IMR-90 (cell line): ENCODE results near the gene CYP3A4. TPM values are rescaled to one million over a fixed set of nuclear protein-coding genes. Genes with fewer than 3 reads are reported as not detected.
"Not testable (repeated sequence)": the region's sequence is repeated elsewhere in the genome, so short reads cannot be mapped to it uniquely, and the experiment has no call there.

ENCODE experiments used
- ATAC-seq: fragments of 200-7000 bp; cut with Tn5 transposase; 2 replicates; pipeline ENCODE4 v1.9.1; 2020; ENCODE audit warnings: low read depth, mild to moderate bottlenecking, moderate library complexity
- BruUV-seq: library from RNA; stranded (reverse); fragments of 400-500 nt; replicated peaks from 2 replicates; lab custom pipeline; 2021; lab: Mats Ljungman, UMichigan
- CTCF ChIA-PET: fragments of 300-600 bp; formaldehyde crosslinking; extraction: SDS; loops from one replicate; lab custom pipeline; 2021; ENCODE audit warnings: antibody characterized with exemption; lab: Yijun Ruan, JAX
- POLR2A ChIA-PET: fragments of 300-600 bp; sonication (Branson Sonifier 250); formaldehyde crosslinking; loops from one replicate; lab custom pipeline; 2022; ENCODE audit warnings: antibody characterized with exemption; ENCODE audit not compliant: unreplicated experiment; lab: Charles Lee
- DNase-seq: peaks from one replicate; pipeline ENCODE4 v3.0.0; 2013
- H2AFZ ChIP-seq: replicated peaks from 2 replicates; pipeline ENCODE3; 2013; ENCODE audit warnings: low read length, mild to moderate bottlenecking; ENCODE audit not compliant: poor library complexity
- H2AK5ac ChIP-seq: 2 replicates; pipeline ENCODE4 v1.6.1; 2013; ENCODE audit warnings: low read depth, low read length, inconsistent platforms
- H2AK9ac ChIP-seq: replicated peaks from 2 replicates; pipeline ENCODE3; 2013; ENCODE audit warnings: mild to moderate bottlenecking, low read depth, low read length, moderate library complexity; ENCODE audit not compliant: poor library complexity
- H2BK120ac ChIP-seq: 2 replicates; pipeline ENCODE4 v1.6.1; 2013; ENCODE audit warnings: low read depth, low read length, inconsistent platforms
- H2BK15ac ChIP-seq: 3 replicates; pipeline ENCODE4 v1.6.1; 2013; ENCODE audit warnings: low read depth, low read length, inconsistent platforms
- H2BK20ac ChIP-seq: 2 replicates; pipeline ENCODE4 v1.6.1; 2013; ENCODE audit warnings: low read depth, mild to moderate bottlenecking, inconsistent platforms, low read length, moderate library complexity
- H2BK5ac ChIP-seq: 2 replicates; pipeline ENCODE4 v1.6.1; 2013; ENCODE audit warnings: mild to moderate bottlenecking, low read depth, low read length, inconsistent platforms; ENCODE audit not compliant: poor library complexity, severe bottlenecking
- H3K14ac ChIP-seq: replicated peaks from 2 replicates; pipeline ENCODE4 v1.6.1; 2013; ENCODE audit warnings: low read depth, low read length, inconsistent platforms
- H3K18ac ChIP-seq: 2 replicates; pipeline ENCODE4 v1.6.1; 2013; ENCODE audit warnings: low read depth, low read length, control low read depth
- H3K23ac ChIP-seq: 2 replicates; pipeline ENCODE4 v1.6.1; 2013; ENCODE audit warnings: low read depth, low read length, inconsistent platforms
- H3K27ac ChIP-seq: 2 replicates; pipeline ENCODE4 v1.5.1; 2013; ENCODE audit warnings: mild to moderate bottlenecking, control low read depth, low read length; ENCODE audit not compliant: insufficient read depth
- H3K27me3 ChIP-seq: 2 replicates; pipeline ENCODE4 v1.6.1; 2013; ENCODE audit warnings: low read length; ENCODE audit not compliant: control insufficient read depth, insufficient read depth
- H3K36me3 ChIP-seq: 2 replicates; pipeline ENCODE4 v1.6.1; 2013; ENCODE audit warnings: low read length, mixed read lengths; ENCODE audit not compliant: control insufficient read depth, insufficient read depth
- H3K4ac ChIP-seq: 2 replicates; pipeline ENCODE4 v1.6.1; 2013; ENCODE audit warnings: low read depth, low read length, inconsistent platforms
- H3K4me1 ChIP-seq: 2 replicates; pipeline ENCODE4 v1.6.1; 2013; ENCODE audit warnings: low read length, mixed read lengths; ENCODE audit not compliant: control insufficient read depth, insufficient read depth
- H3K4me2 ChIP-seq: 2 replicates; pipeline ENCODE4 v1.6.1; 2013; ENCODE audit warnings: low read depth, mild to moderate bottlenecking, control low read depth, low read length, moderate library complexity
- H3K4me3 ChIP-seq: 2 replicates; pipeline ENCODE4 v1.5.1; 2013; ENCODE audit warnings: low read depth, mild to moderate bottlenecking, control low read depth, low read length, moderate library complexity; ENCODE audit not compliant: insufficient read depth
- H3K56ac ChIP-seq: 2 replicates; pipeline ENCODE4 v1.6.1; 2013; ENCODE audit warnings: low read length, inconsistent platforms; ENCODE audit not compliant: insufficient read depth; ENCODE audit errors: extremely low read depth
- H3K79me1 ChIP-seq, 2 experiments: 2 replicates each; pipeline ENCODE4 v1.6.1; 2013; ENCODE audit warnings: low read length in 2 of 2, inconsistent platforms in 1 of 2, low read depth in 1 of 2
- H3K9ac ChIP-seq: 2 replicates; pipeline ENCODE4 v1.6.1; 2013; ENCODE audit warnings: low read depth, low read length, control low read depth
- H3K9me1 ChIP-seq: 2 replicates; pipeline ENCODE4 v1.6.1; 2013; ENCODE audit warnings: low read length, inconsistent platforms; ENCODE audit not compliant: insufficient read depth
- H3K9me3 ChIP-seq: 2 replicates; pipeline ENCODE4 v1.6.1; 2013; ENCODE audit warnings: low read length; ENCODE audit not compliant: control insufficient read depth, insufficient read depth
- H4K20me1 ChIP-seq: 2 replicates; pipeline ENCODE4 v1.6.1; 2013; ENCODE audit warnings: low read length, inconsistent platforms; ENCODE audit not compliant: insufficient read depth
- H4K5ac ChIP-seq: 2 replicates; pipeline ENCODE4 v1.6.1; 2013; ENCODE audit warnings: mild to moderate bottlenecking, low read depth, low read length, control low read depth
- H4K8ac ChIP-seq, 2 experiments: 2 replicates each; pipeline ENCODE4 v1.6.1; 2013; ENCODE audit warnings: low read depth in 2 of 2, low read length in 2 of 2, control low read depth in 1 of 2, inconsistent platforms in 1 of 2
- H4K91ac ChIP-seq: 2 replicates; pipeline ENCODE4 v1.6.1; 2013; ENCODE audit warnings: low read depth, low read length, inconsistent platforms; ENCODE audit not compliant: insufficient read depth
- WGBS, 2 experiments: methylation state at CpG; one replicate each; pipeline versions ENCODE4 v1.1.5 to v1.1.7; 2013; ENCODE audit warnings: missing lambda C conversion rate in 2 of 2; ENCODE audit not compliant: insufficient read length in 1 of 2; ENCODE audit errors: extremely low coverage in 2 of 2; 5-methylcytosine and 5-hydroxymethylcytosine counted together
- dilution Hi-C: fragments of 300-500 bp; cut with HindIII; formaldehyde crosslinking; loops from one replicate; pipeline ENCODE4 v1.14.3; 2018; ENCODE audit warnings: low sequenced_read_pairs; ENCODE audit not compliant: unreplicated experiment
- in situ Hi-C: fragments of 300-500 bp; cut with MboI; formaldehyde crosslinking; loops from 3 replicates; pipeline ENCODE4 v1.14.3; 2019; ENCODE audit warnings: low sequenced_read_pairs, inconsistent platforms, mixed read lengths
- intact Hi-C: fragments of 100-400 bp; cut with micrococcal nuclease; formaldehyde crosslinking; loops from 2 replicates; pipeline ENCODE4 v1.10.0; 2022
- polyA plus RNA-seq, 3 experiments: library from polyadenylated mRNA; depleted of rRNA; stranded (reverse); fragments of >200 nt; gene quantifications; 2 replicates each; pipeline ENCODE4 v1.2.3, GENCODE V29; 2012; ENCODE audit warnings: low replicate concordance in 1 of 3
- total RNA-seq: library from RNA; depleted of rRNA; stranded (reverse); fragments of >200 nt; gene quantifications from 2 replicates; pipeline ENCODE4 v1.2.3, GENCODE V29; 2012

Gene CYP3A4
- total and polyA plus RNA-seq, 2 of the 4 experiments (the other 2 are of a cell fraction) = not detected

GRCh38 chr7:99736667-99737066 is 47.3 kb downstream of the CYP3A4 start:
- H2AK9ac ChIP-seq, H3K4me1 ChIP-seq, H3K14ac ChIP-seq, CTCF ChIA-PET, in situ Hi-C loops, H2BK120ac ChIP-seq, H3K36me3 ChIP-seq, H3K9me1 ChIP-seq, H4K91ac ChIP-seq, H2BK5ac ChIP-seq, BruUV-seq, H2BK15ac ChIP-seq, H3K4me2 ChIP-seq, H4K5ac ChIP-seq, ATAC-seq, H3K4ac ChIP-seq, intact Hi-C loops, H3K23ac ChIP-seq, H3K9ac ChIP-seq, H3K27ac ChIP-seq, H3K18ac ChIP-seq, dilution Hi-C loops, H3K9me3 ChIP-seq, H2AFZ ChIP-seq, H3K27me3 ChIP-seq, H3K79me1 ChIP-seq, H2AK5ac ChIP-seq, H3K4me3 ChIP-seq, POLR2A ChIA-PET, H4K8ac ChIP-seq, H4K20me1 ChIP-seq, H3K56ac ChIP-seq, DNase-seq, H2BK20ac ChIP-seq: not testable (repeated sequence)
- whole genome bisulfite sequencing, 2 experiments = 76% methylated on average over 2 of the region's 4 CpGs; no CpG with 5 or more reads in 1 of the 2 experiments
